HCT116 (cell line): ENCODE measurements around the gene RPS28.

Experiments used
- ATF3 ChIP-seq: IDR thresholded peaks from 2 replicates; pipeline ENCODE4 v1.6.1; 2012
- POLR2A ChIP-seq: IDR thresholded peaks from 2 replicates; pipeline ENCODE4 v1.7.0; 2011; ENCODE audit warnings: borderline replicate concordance; ENCODE audit not compliant: insufficient read depth, insufficient read length; ENCODE audit errors: extremely low read depth
- RAD21 ChIP-seq: IDR thresholded peaks from 2 replicates; pipeline ENCODE4 v1.6.1; 2012; ENCODE audit warnings: low read depth, mild to moderate bottlenecking
- ZNF274 ChIP-seq: fragments of 200-500 bp; sonication (Bioruptor generic); IDR thresholded peaks from 2 replicates; pipeline ENCODE4 v1.6.1; 2014; ENCODE audit warnings: mild to moderate bottlenecking, low read depth, low read length, inconsistent platforms
- TF ChIP-seq, protein P1 (sequence below), 3 experiments: fragments of 200-600 bp in 1 of 3; sonication (generic) in 1 of 3; IDR thresholded peaks in 2 of 3; conservative IDR thresholded peaks in 1 of 3; 2 replicates each; pipeline ENCODE4 v1.5.1; 2012 to 2017; ENCODE audit warnings: low read depth in 2 of 3, low read length in 2 of 3, antibody characterized with exemption in 1 of 3, borderline replicate concordance in 1 of 3, control low read depth in 1 of 3, mild to moderate bottlenecking in 1 of 3, mixed read lengths in 1 of 3, mixed run types in 1 of 3, moderate library complexity in 1 of 3; ENCODE audit not compliant: insufficient read depth in 1 of 3

GRCh38 chr19:8307965-8308866, 13.1 kb upstream of the RPS28 start, which contains the start of gene CD320:
- TF ChIP-seq, protein P1, sequence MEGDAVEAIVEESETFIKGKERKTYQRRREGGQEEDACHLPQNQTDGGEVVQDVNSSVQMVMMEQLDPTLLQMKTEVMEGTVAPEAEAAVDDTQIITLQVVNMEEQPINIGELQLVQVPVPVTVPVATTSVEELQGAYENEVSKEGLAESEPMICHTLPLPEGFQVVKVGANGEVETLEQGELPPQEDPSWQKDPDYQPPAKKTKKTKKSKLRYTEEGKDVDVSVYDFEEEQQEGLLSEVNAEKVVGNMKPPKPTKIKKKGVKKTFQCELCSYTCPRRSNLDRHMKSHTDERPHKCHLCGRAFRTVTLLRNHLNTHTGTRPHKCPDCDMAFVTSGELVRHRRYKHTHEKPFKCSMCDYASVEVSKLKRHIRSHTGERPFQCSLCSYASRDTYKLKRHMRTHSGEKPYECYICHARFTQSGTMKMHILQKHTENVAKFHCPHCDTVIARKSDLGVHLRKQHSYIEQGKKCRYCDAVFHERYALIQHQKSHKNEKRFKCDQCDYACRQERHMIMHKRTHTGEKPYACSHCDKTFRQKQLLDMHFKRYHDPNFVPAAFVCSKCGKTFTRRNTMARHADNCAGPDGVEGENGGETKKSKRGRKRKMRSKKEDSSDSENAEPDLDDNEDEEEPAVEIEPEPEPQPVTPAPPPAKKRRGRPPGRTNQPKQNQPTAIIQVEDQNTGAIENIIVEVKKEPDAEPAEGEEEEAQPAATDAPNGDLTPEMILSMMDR (IDR thresholded peaks at IDR 0.05 in 2 of 3, conservative IDR thresholded peaks at IDR 0.05 in 1 of 3; ENCODE audit: borderline replicate concordance in 1 of 3, insufficient read depth in 1 of 3, low read depth in 2 of 3, low read length in 2 of 3), result no peak
- TF ChIP-seq ATF3 (no peak), POLR2A (peak; percentile 70), RAD21 (no peak), ZNF274 (no peak)
